ENCODE data around the gene NDRG3. TPM values are rescaled to one million over a fixed set of nuclear protein-coding genes. Genes with fewer than 3 reads are reported as not detected.
"Not testable (repeated sequence)": the region's sequence is repeated elsewhere in the genome, so short reads cannot be mapped to it uniquely, and the experiment has no call there.

NDRG3 gene
- total RNA-seq, 1 donor from 2014 or later = 21.3 TPM

DNA sequence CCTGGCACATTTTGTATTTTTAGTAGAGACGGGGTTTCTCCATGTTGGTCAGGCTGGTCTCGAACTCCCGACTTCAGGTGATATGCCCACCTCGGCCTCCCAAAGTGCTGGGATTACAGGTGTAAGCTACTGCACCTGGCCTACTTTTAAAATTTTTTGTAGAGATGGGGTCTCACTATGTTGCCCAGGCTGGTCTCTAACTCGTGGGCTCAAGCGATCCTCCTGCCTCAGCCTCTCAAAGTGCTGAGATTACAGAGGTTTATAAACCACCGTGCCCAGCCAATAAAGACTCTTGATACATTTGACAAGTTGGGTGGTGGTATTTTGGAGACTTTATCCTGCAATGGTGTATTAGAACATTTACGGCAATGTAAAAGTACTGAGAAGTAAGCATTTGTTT is 70.3 kb downstream of the NDRG3 start:
- H3K4me1 Mint-ChIP-seq (ENCODE audit: low read depth) = not testable (repeated sequence)

DNA sequence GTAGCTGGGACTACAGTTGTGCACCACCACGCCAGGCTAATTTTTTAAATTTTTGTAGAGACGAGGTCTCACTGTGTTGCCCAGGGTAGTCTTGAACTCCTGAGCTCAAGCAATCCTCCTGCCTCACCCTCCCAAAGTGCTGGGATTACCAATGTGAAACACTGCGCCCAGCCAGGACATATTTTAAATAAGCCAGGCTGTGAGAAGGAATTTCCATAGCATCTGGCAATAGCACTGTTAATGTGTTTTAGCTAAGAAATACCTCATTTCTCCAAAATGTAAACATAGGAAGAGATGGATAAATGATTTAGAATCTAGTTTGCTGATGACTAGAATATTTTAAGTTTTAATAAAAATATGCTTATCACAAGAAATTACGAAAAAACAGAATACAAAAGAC is 72.9 kb downstream of the NDRG3 start:
- intact Hi-C loops (cut with micrococcal nuclease) = no loop called here
- H3K4me3 Mint-ChIP-seq = no peak overlapping the region
- H3K9me3 Mint-ChIP-seq = no peaks in the 10 kb centered on the region

More for the DNA sequence above, 70.3 kb downstream of the NDRG3 start:
- H3K36me3 Mint-ChIP-seq (ENCODE audit: low read depth) = peaks cover 10% of the 10 kb centered on the region
- intact Hi-C loops (cut with micrococcal nuclease); H3K27ac Mint-ChIP-seq; H3K4me3 Mint-ChIP-seq; H3K9me3 Mint-ChIP-seq; H3K27me3 Mint-ChIP-seq (ENCODE audit: insufficient read depth); DNase-seq (ENCODE audit: low spot score): not testable (repeated sequence)

DNA sequence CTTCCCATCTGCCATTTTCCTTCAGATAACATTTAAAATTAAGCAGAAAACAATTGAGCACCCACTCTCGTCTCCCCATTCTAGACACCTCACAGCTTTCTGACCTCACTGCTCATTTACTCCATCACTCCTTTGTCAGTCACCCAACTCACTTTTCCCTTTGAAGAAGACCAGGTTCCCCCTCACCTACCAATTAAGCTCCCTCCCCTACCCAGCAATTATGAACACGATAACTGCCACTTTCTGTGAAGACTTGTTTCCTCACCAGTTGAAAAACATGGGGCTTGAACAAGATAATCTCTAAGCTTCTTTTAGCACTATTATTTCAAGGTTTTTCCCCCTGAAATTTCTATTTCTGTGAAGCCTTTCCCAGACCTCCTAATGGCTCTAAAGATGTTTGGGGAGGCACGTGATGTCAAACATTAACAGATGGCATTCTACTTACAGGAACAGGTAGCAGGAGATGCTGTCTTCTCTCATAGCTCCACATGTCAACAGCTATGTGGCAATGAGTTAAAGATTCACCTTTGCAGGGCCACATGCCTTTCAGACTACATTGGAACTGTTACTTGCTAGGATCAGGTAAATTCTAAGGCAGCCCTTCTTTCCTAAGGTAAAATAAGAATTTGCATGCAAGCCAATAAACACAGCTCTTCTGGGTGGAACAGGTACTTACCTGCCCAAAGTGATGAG is 75.1 kb downstream of the NDRG3 start:
- Mint-ChIP-seq H3K4me3 (no peak overlapping the region), H3K27me3 (ENCODE audit: insufficient read depth) (peaks cover 1% of the 10 kb centered on the region), H3K27ac (no peak overlapping the region), H3K36me3 (ENCODE audit: low read depth) (peaks cover 8% of the 10 kb centered on the region), H3K4me1 (ENCODE audit: low read depth) (no peaks in the 10 kb centered on the region), H3K9me3 (no peaks in the 10 kb centered on the region)
- intact Hi-C loops (cut with micrococcal nuclease) = no loop called here
- no peak for DNase-seq (ENCODE audit: low spot score)

More for the DNA sequence above, 72.9 kb downstream of the NDRG3 start:
- no peak overlapping the region for H3K27ac Mint-ChIP-seq
- no peaks in the 10 kb centered on the region for H3K4me1 Mint-ChIP-seq (ENCODE audit: low read depth)
- peaks cover 8% of the 10 kb centered on the region for H3K36me3 Mint-ChIP-seq (ENCODE audit: low read depth)
- H3K27me3 Mint-ChIP-seq (ENCODE audit: insufficient read depth) = peaks cover 1% of the 10 kb centered on the region
- DNase-seq (ENCODE audit: low spot score) = no peak

DNA sequence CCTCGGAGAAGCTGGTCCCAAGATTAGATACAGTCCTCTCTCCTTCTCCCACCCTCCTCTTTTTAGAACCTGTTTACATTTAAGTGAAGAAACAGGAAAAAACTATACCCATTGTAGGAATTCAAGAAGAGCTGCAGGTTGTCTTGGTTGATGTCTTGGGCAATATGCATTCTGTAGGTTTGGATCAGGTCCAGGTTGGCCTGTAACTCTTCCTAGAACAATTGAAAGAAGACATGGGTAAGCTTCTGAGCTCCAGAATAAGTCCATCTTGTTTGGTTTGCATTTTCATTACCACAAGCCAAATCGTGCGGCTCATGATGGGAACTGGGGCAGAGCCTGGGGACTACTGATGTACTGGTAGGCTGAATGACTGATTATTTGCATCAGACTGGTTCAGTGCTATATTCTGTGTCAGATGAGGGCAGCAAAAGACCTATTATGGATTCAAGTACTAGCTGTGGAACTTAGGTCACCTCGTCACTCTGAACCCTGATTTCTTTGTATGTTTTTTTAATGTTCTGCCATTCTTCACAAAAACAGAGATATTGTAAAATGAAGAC is 79.6 kb downstream of the NDRG3 start:
- no peak overlapping the region for H3K27ac Mint-ChIP-seq
- H3K9me3 Mint-ChIP-seq = no peaks in the 10 kb centered on the region
- peaks cover 10% of the 10 kb centered on the region for H3K36me3 Mint-ChIP-seq (ENCODE audit: low read depth)
- DNase-seq (ENCODE audit: low spot score) = no peak
- intact Hi-C loops (cut with micrococcal nuclease) = loop anchor here (1.0 kb wide), 1 partner anchor 221 kb away; no protein-coding TSS in a partner anchor
- peaks cover under 1% of the 10 kb centered on the region for H3K4me1 Mint-ChIP-seq (ENCODE audit: low read depth)
- no peak overlapping the region for H3K4me3 Mint-ChIP-seq
- no peaks in the 10 kb centered on the region for H3K27me3 Mint-ChIP-seq (ENCODE audit: insufficient read depth)

DNA sequence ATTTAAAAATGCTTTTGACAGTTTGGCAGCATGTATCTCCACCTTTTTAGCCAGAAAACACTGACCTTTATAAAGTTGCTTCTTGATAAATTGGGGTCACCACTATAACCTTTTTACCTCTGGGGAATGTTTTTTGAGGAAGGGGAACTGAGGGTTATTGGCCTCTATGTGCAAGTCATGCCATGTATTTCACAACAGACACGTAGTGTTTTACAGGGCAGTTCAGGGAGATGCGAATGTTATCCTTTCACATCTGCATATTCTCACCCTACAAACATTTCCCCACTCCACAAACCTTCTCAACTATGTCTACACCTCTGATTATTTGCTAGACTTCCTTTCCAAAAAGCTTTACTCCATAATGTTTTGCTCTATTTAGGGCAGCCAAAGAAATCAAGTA is 82.9 kb downstream of the NDRG3 start:
- H3K4me1 Mint-ChIP-seq (ENCODE audit: low read depth) = peaks cover 18% of the 10 kb centered on the region

DNA sequence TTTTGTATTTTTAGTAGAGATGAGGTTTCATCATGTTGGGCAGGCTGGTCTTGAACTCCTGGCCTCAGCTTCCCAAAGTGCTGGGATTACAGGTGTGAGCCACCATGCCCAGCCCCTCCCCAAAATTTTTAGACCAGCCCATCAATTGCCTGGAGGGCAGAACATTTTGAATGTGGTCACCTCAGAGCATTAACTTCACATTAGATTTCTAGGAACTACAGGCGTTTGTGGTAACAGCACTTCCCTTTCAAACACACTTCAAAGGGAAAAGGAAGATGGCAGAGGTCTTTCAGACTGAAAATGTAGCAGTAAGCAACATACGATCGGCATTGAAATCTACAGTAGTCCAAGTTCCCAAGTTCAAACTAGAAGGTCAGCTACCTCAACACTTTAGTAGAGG is 87.6 kb downstream of the NDRG3 start:
- Mint-ChIP-seq H3K4me3 (peak overlapping the region; percentile 21), H3K36me3 (ENCODE audit: low read depth) (peaks cover 13% of the 10 kb centered on the region), H3K4me1 (ENCODE audit: low read depth) (peaks cover 18% of the 10 kb centered on the region), H3K27ac (peak overlapping the region; percentile 38), H3K9me3 (no peaks in the 10 kb centered on the region), H3K27me3 (ENCODE audit: insufficient read depth) (no peaks in the 10 kb centered on the region)
- intact Hi-C loops (cut with micrococcal nuclease) = no loop called here
- DNase-seq (ENCODE audit: low spot score) = peak; percentile 12

More for the DNA sequence above, 82.9 kb downstream of the NDRG3 start:
- Mint-ChIP-seq H3K27me3 (ENCODE audit: insufficient read depth) (no peaks in the 10 kb centered on the region), H3K9me3 (no peaks in the 10 kb centered on the region), H3K27ac (no peak overlapping the region), H3K36me3 (ENCODE audit: low read depth) (peaks cover 15% of the 10 kb centered on the region), H3K4me3 (no peak overlapping the region)
- intact Hi-C loops (cut with micrococcal nuclease) = no loop called here
- DNase-seq (ENCODE audit: low spot score) = no peak

DNA sequence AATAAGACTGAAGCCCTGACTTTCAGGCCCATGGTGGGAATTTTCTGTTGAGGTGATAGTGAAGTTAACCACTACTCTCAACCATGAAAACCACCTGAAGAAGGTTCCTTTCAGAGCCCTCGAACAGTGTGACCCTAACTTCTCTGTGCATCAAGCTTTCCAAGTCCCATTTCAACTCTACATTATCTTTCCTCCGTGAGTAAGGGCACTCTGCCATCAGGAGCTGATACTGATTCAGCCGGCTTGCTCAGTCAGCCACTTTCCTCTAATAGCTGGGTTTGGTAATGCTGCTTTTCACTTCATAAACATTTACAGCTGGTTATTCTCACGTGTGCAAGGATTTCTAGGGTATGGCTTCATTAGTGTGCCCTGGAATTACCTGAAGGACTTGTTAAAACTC is 89.2 kb downstream of the NDRG3 start:
- peaks cover 22% of the 10 kb centered on the region for H3K36me3 Mint-ChIP-seq (ENCODE audit: low read depth)
- H3K4me3 Mint-ChIP-seq = no peak overlapping the region
- no peaks in the 10 kb centered on the region for H3K27me3 Mint-ChIP-seq (ENCODE audit: insufficient read depth)
- intact Hi-C loops (cut with micrococcal nuclease) = no loop called here
- no peak for DNase-seq (ENCODE audit: low spot score)
- H3K27ac Mint-ChIP-seq = no peak overlapping the region
- H3K9me3 Mint-ChIP-seq = no peaks in the 10 kb centered on the region
- H3K4me1 Mint-ChIP-seq (ENCODE audit: low read depth) = peaks cover 18% of the 10 kb centered on the region

DNA sequence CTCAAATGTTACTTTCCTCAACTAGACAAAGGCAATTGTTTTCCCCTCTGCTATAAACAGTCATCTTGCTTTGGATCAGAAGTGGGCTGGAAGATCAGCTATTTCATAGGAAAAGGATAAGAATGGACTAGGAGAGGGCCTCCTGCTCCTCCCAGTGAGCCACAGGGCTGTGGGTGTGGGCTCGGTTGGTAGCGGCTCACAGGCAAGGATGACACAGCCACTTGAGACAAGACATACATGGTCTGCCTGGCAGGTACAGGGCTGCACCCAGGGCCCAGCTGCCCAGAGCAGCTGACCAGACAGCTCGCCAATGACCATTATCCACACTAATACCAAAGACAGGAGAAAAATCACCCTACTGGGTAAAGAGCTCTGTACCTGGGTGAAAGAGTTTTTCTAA is 90.9 kb downstream of the NDRG3 start:
- H3K4me3 Mint-ChIP-seq = no peak overlapping the region

DNA sequence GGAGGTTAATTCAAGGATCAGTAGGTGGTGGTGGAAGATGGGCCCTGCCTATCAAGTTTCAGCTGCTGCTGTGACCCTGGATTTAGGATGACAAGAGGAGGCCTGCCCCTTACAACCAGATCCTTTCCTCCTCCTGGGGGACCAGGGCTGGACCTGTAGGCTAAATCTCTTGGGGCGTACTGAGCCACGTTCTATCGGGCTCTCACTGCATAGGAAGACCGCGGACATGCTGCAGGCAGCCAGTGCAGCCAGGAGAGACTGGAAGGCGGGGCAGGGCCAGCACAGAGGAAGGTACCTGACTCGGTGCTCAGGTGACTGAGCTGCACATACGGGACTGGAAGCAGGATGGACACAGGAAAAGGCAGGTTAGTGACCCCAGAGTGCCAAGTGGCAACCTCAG is 91.4 kb downstream of the NDRG3 start:
- intact Hi-C loops (cut with micrococcal nuclease) = no loop called here

More for the DNA sequence above, 90.9 kb downstream of the NDRG3 start:
- Mint-ChIP-seq H3K27ac (no peak overlapping the region), H3K27me3 (ENCODE audit: insufficient read depth) (no peaks in the 10 kb centered on the region), H3K36me3 (ENCODE audit: low read depth) (peaks cover 14% of the 10 kb centered on the region), H3K4me1 (ENCODE audit: low read depth) (peaks cover 12% of the 10 kb centered on the region), H3K9me3 (no peaks in the 10 kb centered on the region)
- intact Hi-C loops (cut with micrococcal nuclease) = no loop called here
- DNase-seq (ENCODE audit: low spot score) = no peak

DNA sequence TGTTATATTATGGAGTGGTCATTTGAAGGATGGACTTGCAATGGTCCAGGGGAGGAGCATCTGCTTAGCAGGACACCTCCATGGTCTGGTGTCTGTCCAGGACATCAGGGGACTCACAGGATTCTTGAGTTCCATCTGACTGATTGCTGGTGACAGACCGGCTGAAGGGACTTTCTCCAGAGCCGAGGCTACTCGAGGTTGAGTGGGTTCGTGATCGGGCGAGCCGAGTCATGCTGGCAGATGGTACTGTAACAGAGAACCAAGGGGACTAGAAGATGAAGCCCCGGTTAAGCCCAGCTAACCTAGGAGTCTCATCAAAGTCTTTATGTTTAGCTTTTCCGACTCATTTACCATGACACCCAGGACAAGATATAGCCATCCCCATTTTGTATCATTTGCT is 92.4 kb downstream of the NDRG3 start:
- peaks cover 5% of the 10 kb centered on the region for H3K4me1 Mint-ChIP-seq (ENCODE audit: low read depth)
- intact Hi-C loops (cut with micrococcal nuclease) = no loop called here
- H3K9me3 Mint-ChIP-seq = no peaks in the 10 kb centered on the region
- no peaks in the 10 kb centered on the region for H3K27me3 Mint-ChIP-seq (ENCODE audit: insufficient read depth)
- H3K36me3 Mint-ChIP-seq (ENCODE audit: low read depth) = peaks cover 13% of the 10 kb centered on the region
- no peak overlapping the region for H3K27ac Mint-ChIP-seq
- H3K4me3 Mint-ChIP-seq = no peak overlapping the region
- no peak for DNase-seq (ENCODE audit: low spot score)

More for the DNA sequence above, 91.4 kb downstream of the NDRG3 start:
- H3K36me3 Mint-ChIP-seq (ENCODE audit: low read depth) = peaks cover 13% of the 10 kb centered on the region
- DNase-seq (ENCODE audit: low spot score) = no peak
- no peak overlapping the region for H3K27ac Mint-ChIP-seq
- no peaks in the 10 kb centered on the region for H3K27me3 Mint-ChIP-seq (ENCODE audit: insufficient read depth)
- H3K9me3 Mint-ChIP-seq = no peaks in the 10 kb centered on the region
- no peak overlapping the region for H3K4me3 Mint-ChIP-seq
- peaks cover 12% of the 10 kb centered on the region for H3K4me1 Mint-ChIP-seq (ENCODE audit: low read depth)

DNA sequence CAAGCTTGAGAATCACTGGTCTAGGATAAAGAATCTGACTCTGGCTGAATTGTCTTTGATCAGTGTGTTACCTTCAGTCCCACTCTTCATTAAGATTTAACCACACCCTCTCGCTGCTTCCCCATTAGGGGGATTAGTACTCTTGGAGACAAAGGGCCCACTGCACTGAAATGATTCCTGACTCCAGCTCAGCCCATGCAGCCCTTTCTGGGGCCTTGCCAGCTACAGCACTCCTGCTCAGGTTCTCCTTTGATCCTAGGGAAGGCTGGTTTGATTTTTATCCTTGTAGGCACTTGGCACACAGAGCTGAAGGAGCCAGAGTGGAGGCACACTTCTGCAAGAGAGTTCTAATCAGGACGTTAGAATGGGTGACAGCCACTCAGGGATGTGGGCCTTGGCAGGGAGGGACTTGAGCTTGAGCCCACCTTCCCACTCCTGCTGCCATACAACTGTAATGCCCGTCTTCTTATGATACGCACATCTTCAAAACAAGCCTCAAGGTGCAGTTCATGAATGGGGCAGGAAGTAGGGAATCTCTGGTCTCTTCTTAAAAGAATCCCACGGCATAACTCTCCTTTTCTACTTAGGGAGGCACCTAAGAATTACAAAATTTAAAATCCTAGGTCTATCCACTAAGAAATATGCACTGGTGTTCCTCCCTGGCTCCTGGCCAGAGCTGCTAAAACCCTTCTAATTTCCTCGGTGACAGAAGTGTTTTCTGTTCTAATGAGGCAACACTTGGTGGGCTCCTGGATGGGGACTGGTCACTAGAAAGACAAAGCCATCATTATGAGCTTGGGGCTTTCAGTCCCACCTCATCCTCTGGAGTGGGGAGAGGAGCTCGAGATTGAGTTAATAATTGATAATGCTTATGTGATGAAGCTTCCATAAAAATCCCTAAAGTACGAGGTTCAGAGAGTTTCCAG is 98.4 kb downstream of the NDRG3 start:
- no peak for DNase-seq (ENCODE audit: low spot score)
- no peaks in the 10 kb centered on the region for H3K27me3 Mint-ChIP-seq (ENCODE audit: insufficient read depth)
- intact Hi-C loops (cut with micrococcal nuclease) = loop anchor here (5.0 to 10.0 kb wide), 3 partner anchors 75 to 307 kb away; partner anchors contain the start of gene SAMHD1
- H3K36me3 Mint-ChIP-seq (ENCODE audit: low read depth) = peaks cover 13% of the 10 kb centered on the region
- H3K9me3 Mint-ChIP-seq = no peaks in the 10 kb centered on the region
- H3K4me1 Mint-ChIP-seq (ENCODE audit: low read depth) = peaks cover 43% of the 10 kb centered on the region
- H3K27ac Mint-ChIP-seq = peak overlapping the region; percentile 67
- H3K4me3 Mint-ChIP-seq = peak overlapping the region; percentile 51

DNA sequence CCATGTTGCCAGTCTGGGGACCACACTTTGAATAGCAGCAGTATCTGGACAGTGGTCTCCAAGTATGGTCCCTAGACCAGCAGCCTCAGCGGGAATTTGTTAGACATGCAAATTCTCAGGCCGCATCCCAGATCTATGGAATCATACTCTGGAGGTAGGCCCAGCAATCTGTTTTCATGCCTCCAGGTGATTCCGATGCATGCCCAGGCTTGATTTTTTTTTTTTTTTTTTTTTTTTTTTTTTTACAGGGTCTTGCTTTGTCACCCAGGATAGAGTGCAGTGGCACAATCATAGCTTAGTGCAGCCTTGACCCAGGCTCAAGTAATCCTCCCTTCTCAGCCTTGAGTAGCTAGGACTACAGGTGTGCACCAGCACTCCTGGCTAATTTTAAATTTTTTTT is 99.2 kb downstream of the NDRG3 start:
- Mint-ChIP-seq H3K36me3 (ENCODE audit: low read depth) (peaks cover 17% of the 10 kb centered on the region), H3K4me3 (peak overlapping the region; percentile 98), H3K4me1 (ENCODE audit: low read depth) (peaks cover 48% of the 10 kb centered on the region), H3K9me3 (no peaks in the 10 kb centered on the region), H3K27me3 (ENCODE audit: insufficient read depth) (no peaks in the 10 kb centered on the region), H3K27ac (peak overlapping the region; percentile 67)
- DNase-seq (ENCODE audit: low spot score) = no peak
- intact Hi-C loops (cut with micrococcal nuclease) = loop anchor here (5.0 to 10.0 kb wide), 3 partner anchors 76 to 308 kb away; partner anchors contain the start of gene SAMHD1

Measured in activated T-helper 1 cell treated with anti-CD3 and anti-CD28 coated beads, Interleukin-12 subunit alpha, Interleukin-12 subunit beta, Interleukin-2, Interleukin-4 antibody, amounts not matched to agents 30 ng/mL and 10 ng/mL and 1 ng/mL, durations not matched to agents 14 hours and 24 hours and 36 hours (primary cell).